Lung (tissue), 12 donors: ENCODE measurements around the gene TMEM170B. TPM values are rescaled to one million over a fixed set of nuclear protein-coding genes. Genes with fewer than 3 reads are reported as not detected.

Source experiments
- ATAC-seq: fragments of 200-7000 bp; cut with Tn5 transposase; one replicate; pipeline ENCODE4 v1.9.1; 2020; ENCODE audit warnings: moderate number of reproducible peaks; ENCODE audit not compliant: insufficient read depth, low FRiP score
- DNase-seq, 3 donors: peaks; one replicate each; pipeline ENCODE4 v3.0.0-alpha.2; 2013 to 2017
- H3K27ac ChIP-seq, 2 donors: one replicate each; pipeline ENCODE4 v1.5.1; 2013; ENCODE audit warnings: mild to moderate bottlenecking in 2 of 2, moderate library complexity in 2 of 2, control low read depth in 1 of 2, inconsistent platforms in 1 of 2, low read depth in 1 of 2, low read length in 1 of 2
- H3K27me3 ChIP-seq, 3 donors: one replicate each; pipeline ENCODE4 v1.5.1; 2013; ENCODE audit warnings: low read length in 2 of 3; ENCODE audit not compliant: control insufficient read depth in 3 of 3, insufficient read depth in 3 of 3
- H3K36me3 ChIP-seq, 4 donors: one replicate each; pipeline ENCODE4 v1.5.1; 2013; ENCODE audit warnings: low read length in 4 of 4, mild to moderate bottlenecking in 1 of 4, moderate library complexity in 1 of 4; ENCODE audit not compliant: control insufficient read depth in 4 of 4, insufficient read depth in 4 of 4
- H3K4me1 ChIP-seq, 5 donors: one replicate each; pipeline ENCODE4 v1.5.1; 2013; ENCODE audit warnings: low read length in 5 of 5, mild to moderate bottlenecking in 2 of 5, moderate library complexity in 1 of 5; ENCODE audit not compliant: control insufficient read depth in 5 of 5, insufficient read depth in 5 of 5
- H3K4me3 ChIP-seq: one replicate; pipeline ENCODE4 v1.5.1; 2013; ENCODE audit warnings: mild to moderate bottlenecking, control low read depth, moderate library complexity
- H3K9ac ChIP-seq, 2 donors: one replicate each; pipeline ENCODE4 v1.5.1; 2013; ENCODE audit warnings: low read length in 2 of 2, control low read depth in 1 of 2; ENCODE audit not compliant: insufficient read depth in 1 of 2
- H3K9me3 ChIP-seq, 4 donors: one replicate each; pipeline ENCODE4 v1.5.1; 2013; ENCODE audit warnings: low read length in 3 of 4, mild to moderate bottlenecking in 1 of 4, moderate library complexity in 1 of 4; ENCODE audit not compliant: control insufficient read depth in 4 of 4, insufficient read depth in 3 of 4
- WGBS, 2 donors: extraction: QIAGEN DNeasy Blood & Tissue Kit; methylation state at CpG; one replicate each; pipeline ENCODE4 v1.1.7; 2013; 5-methylcytosine and 5-hydroxymethylcytosine counted together
- polyA plus RNA-seq, 2 donors: library from polyadenylated mRNA; stranded (reverse); fragments of 200-250 nt; gene quantifications; one replicate each; pipeline ENCODE4 v1.2.1, GENCODE V29; 2013
- total RNA-seq, 2 donors: library from RNA; depleted of rRNA in 1 of 2; stranded (reverse); fragments of >200 nt in 1 of 2; gene quantifications; one replicate each; pipeline ENCODE4 v1.2.1, GENCODE V29; 2014 to 2021
- TF ChIP-seq, protein P1 (sequence below): IDR thresholded peaks from 2 replicates; pipeline ENCODE4 v1.5.1; 2012; ENCODE audit warnings: mild to moderate bottlenecking; ENCODE audit errors: control extremely low read depth, extremely low read depth
- donor health status: control.
- donor health status: control.
- donor health status: Bipolar disorder and iron deficiency.
- donor health status: healthy.
- donor health status: DM: yes; HTN: yes; CAD: no.

TMEM170B gene
- total and polyA plus RNA-seq, 4 donors, result 2.2 to 9.2 (median 4.6) TPM

GRCh38 chr6:11534561-11534960, 3.0 kb upstream of the TMEM170B start:
- peaks cover 0 to 15% (median 2%) of the 10 kb centered on the region in 5 donors for H3K4me1 ChIP-seq
- ATAC-seq, result no peak
- H3K9me3 ChIP-seq, result no peaks in the 10 kb centered on the region
- H3K36me3 ChIP-seq, result no peaks in the 10 kb centered on the region
- TF ChIP-seq, protein P1, sequence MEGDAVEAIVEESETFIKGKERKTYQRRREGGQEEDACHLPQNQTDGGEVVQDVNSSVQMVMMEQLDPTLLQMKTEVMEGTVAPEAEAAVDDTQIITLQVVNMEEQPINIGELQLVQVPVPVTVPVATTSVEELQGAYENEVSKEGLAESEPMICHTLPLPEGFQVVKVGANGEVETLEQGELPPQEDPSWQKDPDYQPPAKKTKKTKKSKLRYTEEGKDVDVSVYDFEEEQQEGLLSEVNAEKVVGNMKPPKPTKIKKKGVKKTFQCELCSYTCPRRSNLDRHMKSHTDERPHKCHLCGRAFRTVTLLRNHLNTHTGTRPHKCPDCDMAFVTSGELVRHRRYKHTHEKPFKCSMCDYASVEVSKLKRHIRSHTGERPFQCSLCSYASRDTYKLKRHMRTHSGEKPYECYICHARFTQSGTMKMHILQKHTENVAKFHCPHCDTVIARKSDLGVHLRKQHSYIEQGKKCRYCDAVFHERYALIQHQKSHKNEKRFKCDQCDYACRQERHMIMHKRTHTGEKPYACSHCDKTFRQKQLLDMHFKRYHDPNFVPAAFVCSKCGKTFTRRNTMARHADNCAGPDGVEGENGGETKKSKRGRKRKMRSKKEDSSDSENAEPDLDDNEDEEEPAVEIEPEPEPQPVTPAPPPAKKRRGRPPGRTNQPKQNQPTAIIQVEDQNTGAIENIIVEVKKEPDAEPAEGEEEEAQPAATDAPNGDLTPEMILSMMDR, result no peak
- H3K27ac ChIP-seq, result no peak overlapping the region
- H3K9ac ChIP-seq, result no peak overlapping the region
- WGBS, 2 donors, result 96 to 97% methylated on average over 5 of the region's 5 CpGs
- peaks cover 0 to 10% (median 5%) of the 10 kb centered on the region in 3 donors for H3K27me3 ChIP-seq
- DNase-seq, result no peak
- no peak overlapping the region for H3K4me3 ChIP-seq

DNA sequence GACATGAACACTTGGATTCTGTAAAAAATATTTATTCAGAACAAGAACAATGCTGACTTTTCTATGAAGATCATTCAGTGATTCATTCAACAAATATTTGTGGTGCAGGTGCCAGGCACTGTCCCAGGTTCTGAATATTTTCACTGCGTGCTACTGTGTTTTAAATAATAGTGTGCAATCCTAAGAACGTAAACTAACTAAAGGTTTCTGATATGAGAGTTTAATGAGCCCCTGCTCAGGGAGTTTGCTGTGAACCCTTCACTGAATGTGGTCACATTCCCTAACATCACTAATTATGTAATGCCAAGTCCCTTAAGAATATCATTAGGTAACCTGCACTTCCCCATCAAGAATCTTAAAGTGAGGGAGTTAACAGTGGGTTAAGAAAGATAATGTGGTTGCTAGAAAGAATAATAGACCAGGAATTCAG, 1.7 kb upstream of the TMEM170B start:
- ATAC-seq, result no peak
- 21 to 31% methylated on average over 2 of the region's 2 CpGs for WGBS, 2 donors

DNA sequence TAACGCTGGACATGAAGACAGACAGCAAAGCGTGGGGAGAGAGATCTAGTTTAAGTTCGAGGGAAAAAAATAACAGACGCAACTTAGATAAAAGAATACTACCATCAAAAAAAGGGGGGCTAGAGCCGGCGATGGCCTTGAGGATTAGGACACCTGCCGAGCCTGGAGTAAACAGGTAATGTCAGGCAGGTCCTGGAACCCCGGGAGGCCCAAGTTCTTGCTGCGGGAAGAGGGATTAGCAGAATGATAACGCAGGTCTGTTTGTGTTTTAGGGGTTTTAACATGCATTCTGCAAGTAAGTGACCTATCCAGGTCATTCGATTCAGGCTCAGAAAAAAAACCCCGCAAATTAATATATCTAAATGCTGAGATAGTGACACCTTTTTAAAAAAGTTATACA, 754 bp upstream of the TMEM170B start:
- peak overlapping the region; percentile 70 to 95 for H3K27ac ChIP-seq
- peak overlapping the region; percentile 18 to 71 for H3K9ac ChIP-seq
- no peak overlapping the region for H3K4me3 ChIP-seq
- H3K4me1 ChIP-seq, result peaks cover 0 to 15% (median 2%) of the 10 kb centered on the region in 5 donors
- TF ChIP-seq, protein P1, result no peak
- H3K27me3 ChIP-seq, result peaks cover 0 to 12% (median 5%) of the 10 kb centered on the region in 3 donors
- H3K9me3 ChIP-seq, result no peaks in the 10 kb centered on the region
- DNase-seq (peak in 2 of 3 donors; percentile 16 to 18), ATAC-seq (no peak)
- 3 to 6% methylated on average over 12 of the region's 12 CpGs for WGBS, 2 donors
- H3K36me3 ChIP-seq, result no peaks in the 10 kb centered on the region

More for the DNA sequence above, 1.7 kb upstream of the TMEM170B start:
- Histone ChIP-seq H3K4me3 (no peak overlapping the region), H3K9me3 (no peaks in the 10 kb centered on the region), H3K9ac (no peak overlapping the region), H3K27ac (no peak overlapping the region), H3K36me3 (no peaks in the 10 kb centered on the region), H3K27me3 (peaks cover 0 to 13% (median 5%) of the 10 kb centered on the region in 3 donors), H3K4me1 (peaks cover 0 to 15% (median 2%) of the 10 kb centered on the region in 5 donors)
- TF ChIP-seq, protein P1, result no peak
- DNase-seq, result peak in 1 of 3 donors; percentile 43
